IPS DF 19.7 (cell line): ENCODE results near the gene CBLB.

Source experiments
- DNase-seq: peaks from one replicate; pipeline ENCODE4 v3.0.0-alpha.2; 2013; ENCODE audit warnings: low read depth, low spot score

The CBLB gene

GRCh38 chr3:105869861-105870755 lies 1.3 kb upstream of the CBLB start:
- no peak for DNase-seq

- no peak for DNase-seq
These were observed 670 bp upstream of the CBLB start for GRCh38 chr3:105869531-105869833.

GRCh38 chr3:105868431-105868741 lies 426 bp downstream of the CBLB start:
- DNase-seq = no peak

GRCh38 chr3:105867712-105868430 lies 941 bp downstream of the CBLB start:
- DNase-seq = no peak

GRCh38 chr3:105866656-105867653 lies 1.9 kb downstream of the CBLB start:
- DNase-seq = no peak

GRCh38 chr3:105865867-105866350 lies 2.9 kb downstream of the CBLB start:
- no peak for DNase-seq

GRCh38 chr3:105865016-105865623 lies 3.7 kb downstream of the CBLB start:
- no peak for DNase-seq

GRCh38 chr3:105864212-105864611 lies 4.6 kb downstream of the CBLB start:
- DNase-seq = no peak

- no peak for DNase-seq
These were observed 5.2 kb downstream of the CBLB start for GRCh38 chr3:105863608-105864007.

- no peak for DNase-seq
These were observed 6.6 kb downstream of the CBLB start for GRCh38 chr3:105862217-105862616.

GRCh38 chr3:105860641-105861040 lies 8.2 kb downstream of the CBLB start:
- DNase-seq = no peak

- DNase-seq = no peak
These were observed 10.8 kb downstream of the CBLB start for GRCh38 chr3:105858017-105858416.

- DNase-seq = no peak
These were observed 11.2 kb downstream of the CBLB start for GRCh38 chr3:105857601-105858000.

GRCh38 chr3:105856605-105857004 lies 12.2 kb downstream of the CBLB start:
- no peak for DNase-seq

GRCh38 chr3:105853801-105854432 lies 14.9 kb downstream of the CBLB start:
- DNase-seq = no peak

- DNase-seq = no peak
These were observed 17.2 kb downstream of the CBLB start for GRCh38 chr3:105851582-105851981.

- DNase-seq = no peak
These were observed 17.6 kb downstream of the CBLB start for GRCh38 chr3:105851176-105851575.

- DNase-seq = no peak
These were observed 18.2 kb downstream of the CBLB start for GRCh38 chr3:105850593-105850992.

GRCh38 chr3:105848821-105849220 lies 20.0 kb downstream of the CBLB start:
- no peak for DNase-seq

GRCh38 chr3:105847865-105848264 lies 20.9 kb downstream of the CBLB start:
- DNase-seq = no peak

GRCh38 chr3:105847452-105847851 lies 21.4 kb downstream of the CBLB start:
- DNase-seq = no peak
